ENCODE data around the gene MRPS18C. TPM values are rescaled to one million over a fixed set of nuclear protein-coding genes. Genes with fewer than 3 reads are reported as not detected.

MRPS18C gene
- total RNA-seq, 1 donor from 2014 or later = 22.9 TPM

- Histone ChIP-seq H3K27me3 (ENCODE audit: control insufficient read depth, insufficient read depth, low read length) (no peaks in the 10 kb centered on the region), H3K4me3 (ENCODE audit: low read depth, low read length) (peak overlapping the region; percentile 56), H3K36me3 (ENCODE audit: control insufficient read depth, insufficient read depth, low read length) (peaks cover 4% of the 10 kb centered on the region)
- FAIRE-seq (no peak), DNase-seq (ENCODE audit: low read depth) (no peak)
- no peak for TF ChIP-seq CTCF (IDR thresholded peaks at IDR 0.05; ENCODE audit: insufficient read depth, low read length, severe bottlenecking)
Observed at GRCh38 chr4:83454686-83455085, 1.2 kb upstream of the MRPS18C start.

GRCh38 chr4:83456184-83456501 lies 285 bp downstream of the MRPS18C start:
- DNase-seq (ENCODE audit: low read depth) (no peak), FAIRE-seq (no peak)
- H3K27me3 ChIP-seq (ENCODE audit: control insufficient read depth, insufficient read depth, low read length) = no peaks in the 10 kb centered on the region
- TF ChIP-seq CTCF (IDR thresholded peaks at IDR 0.05; ENCODE audit: insufficient read depth, low read length, severe bottlenecking) = no peak
- peaks cover 4% of the 10 kb centered on the region for H3K36me3 ChIP-seq (ENCODE audit: control insufficient read depth, insufficient read depth, low read length)
- H3K4me3 ChIP-seq (ENCODE audit: low read depth, low read length) = peak overlapping the region; percentile 56

- no peak for DNase-seq (ENCODE audit: low read depth)
- no peaks in the 10 kb centered on the region for H3K27me3 ChIP-seq (ENCODE audit: control insufficient read depth, insufficient read depth, low read length)
- FAIRE-seq = no peak
- no peak overlapping the region for H3K4me3 ChIP-seq (ENCODE audit: low read depth, low read length)
- peaks cover 1% of the 10 kb centered on the region for H3K36me3 ChIP-seq (ENCODE audit: control insufficient read depth, insufficient read depth, low read length)
- TF ChIP-seq CTCF (IDR thresholded peaks at IDR 0.05; ENCODE audit: insufficient read depth, low read length, severe bottlenecking) = no peak
Observed at GRCh38 chr4:83473423-83473822, 17.6 kb downstream of the MRPS18C start.

GRCh38 chr4:83473966-83474365 lies 18.1 kb downstream of the MRPS18C start:
- Histone ChIP-seq H3K4me3 (ENCODE audit: low read depth, low read length) (no peak overlapping the region), H3K36me3 (ENCODE audit: control insufficient read depth, insufficient read depth, low read length) (peaks cover 1% of the 10 kb centered on the region), H3K27me3 (ENCODE audit: control insufficient read depth, insufficient read depth, low read length) (no peaks in the 10 kb centered on the region)
- no peak for FAIRE-seq
- no peak for DNase-seq (ENCODE audit: low read depth)
- no peak for TF ChIP-seq CTCF (IDR thresholded peaks at IDR 0.05; ENCODE audit: insufficient read depth, low read length, severe bottlenecking)

- Histone ChIP-seq H3K36me3 (ENCODE audit: control insufficient read depth, insufficient read depth, low read length) (no peaks in the 10 kb centered on the region), H3K27me3 (ENCODE audit: control insufficient read depth, insufficient read depth, low read length) (no peaks in the 10 kb centered on the region), H3K4me3 (ENCODE audit: low read depth, low read length) (peak within 1 kb of the TSS; percentile 83)
- DNase-seq (ENCODE audit: low read depth) (peak; percentile 73), FAIRE-seq (no peak)
- TF ChIP-seq CTCF (IDR thresholded peaks at IDR 0.05; ENCODE audit: insufficient read depth, low read length, severe bottlenecking) = no peak
Observed at GRCh38 chr4:83484500-83485461, 28.9 kb downstream of the MRPS18C start, which contains the start of gene ABRAXAS1. TSS of gene ABRAXAS1 (minus strand) at chr4:83485100. CDS start at chr4:83485072, 28 bp downstream.

Measured in bronchial epithelial cell (primary cell).